GM23248 (cell line): ENCODE data around the gene BRAT1.

Experiments used
- EZH2 ChIP-seq: fragments of 200-600 bp; sonication (generic); IDR thresholded peaks from 2 replicates; pipeline ENCODE4 v1.6.1; 2018; ENCODE audit warnings: antibody characterized with exemption, mild to moderate bottlenecking; ENCODE audit not compliant: insufficient read depth, poor library complexity, severe bottlenecking
- EZH2phosphoT487 ChIP-seq: fragments of 200-600 bp; sonication (generic); IDR thresholded peaks from 2 replicates; pipeline ENCODE4 v1.6.1; 2018; ENCODE audit warnings: antibody characterized with exemption, moderate library complexity, mild to moderate bottlenecking, low read depth; ENCODE audit not compliant: insufficient read depth

DNA sequence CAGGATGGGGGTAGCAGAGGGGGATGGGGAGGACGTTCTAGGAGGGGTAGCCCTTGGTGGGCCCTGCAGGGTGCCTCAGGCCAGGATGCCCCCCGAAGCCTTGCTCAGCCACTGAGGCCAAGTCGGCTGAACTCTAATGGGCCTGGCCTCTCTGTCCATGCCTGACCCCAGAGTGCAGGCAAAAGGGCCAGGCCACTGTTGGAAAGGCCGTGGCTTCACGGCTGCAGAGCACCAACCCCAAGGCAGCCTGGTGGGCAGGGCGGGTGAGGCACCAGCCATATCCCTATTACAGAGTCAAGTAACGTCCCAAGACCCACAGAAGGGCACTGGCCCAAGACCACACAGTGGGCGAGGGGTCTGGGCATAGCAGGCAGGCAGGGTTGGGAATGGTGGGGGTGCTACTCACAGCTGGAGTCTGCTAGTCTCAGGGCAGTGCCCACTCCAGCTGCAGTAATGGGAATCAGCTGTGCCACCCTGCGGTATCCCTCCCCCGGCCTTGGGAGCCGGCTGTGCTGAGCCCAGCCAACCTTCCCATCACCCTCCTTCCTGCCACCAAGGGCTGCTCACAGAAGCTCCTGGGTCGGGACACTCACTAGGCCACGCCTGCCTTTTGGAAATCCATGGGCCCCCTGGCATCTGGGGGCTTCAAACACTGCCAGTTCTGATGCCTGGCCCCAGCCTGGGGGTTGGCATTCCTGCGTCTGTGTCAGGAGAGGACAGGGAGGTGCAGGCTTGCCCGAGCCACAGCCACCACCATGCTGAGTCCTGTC lies 39.7 kb downstream of the BRAT1 start:
- TF ChIP-seq EZH2 (no peak), EZH2phosphoT487 (no peak)
